ENCODE measurements around the gene SERTAD2.
A peak's percentile ranks its signal among the peaks of the same experiment; 100 is the strongest.

SERTAD2 gene

GRCh38 chr2:64594226-64594989 is 59.3 kb downstream of the SERTAD2 start:
- DNase-seq (ENCODE audit: extremely low read depth, low read depth): no peak
- no peak overlapping the region for H3K4me3 ChIP-seq (replicated peaks; ENCODE audit: low read depth, low read length)
- no peak for TF ChIP-seq CTCF (IDR thresholded peaks at IDR 0.05; ENCODE audit: low read depth, low read length, missing control alignments)

GRCh38 chr2:64593035-64593655 is 60.6 kb downstream of the SERTAD2 start:
- TF ChIP-seq CTCF (IDR thresholded peaks at IDR 0.05; ENCODE audit: low read depth, low read length, missing control alignments): no peak
- no peak for DNase-seq (ENCODE audit: extremely low read depth, low read depth)
- H3K4me3 ChIP-seq (replicated peaks; ENCODE audit: low read depth, low read length): no peak overlapping the region

GRCh38 chr2:64591188-64591587 is 62.5 kb downstream of the SERTAD2 start:
- TF ChIP-seq CTCF (IDR thresholded peaks at IDR 0.05; ENCODE audit: low read depth, low read length, missing control alignments): no peak
- no peak overlapping the region for H3K4me3 ChIP-seq (replicated peaks; ENCODE audit: low read depth, low read length)
- DNase-seq (ENCODE audit: extremely low read depth, low read depth): no peak

- no peak for TF ChIP-seq CTCF (IDR thresholded peaks at IDR 0.05; ENCODE audit: low read depth, low read length, missing control alignments)
- no peak overlapping the region for H3K4me3 ChIP-seq (replicated peaks; ENCODE audit: low read depth, low read length)
- no peak for DNase-seq (ENCODE audit: extremely low read depth, low read depth)
Observed at GRCh38 chr2:64587561-64587960, 66.2 kb downstream of the SERTAD2 start.

- no peak for DNase-seq (ENCODE audit: extremely low read depth, low read depth)
- H3K4me3 ChIP-seq (replicated peaks; ENCODE audit: low read depth, low read length): no peak overlapping the region
- peak; percentile 48 for TF ChIP-seq CTCF (IDR thresholded peaks at IDR 0.05; ENCODE audit: low read depth, low read length, missing control alignments)
Observed at GRCh38 chr2:64586883-64587481, 66.7 kb downstream of the SERTAD2 start.

- no peak for DNase-seq (ENCODE audit: extremely low read depth, low read depth)
Observed at GRCh38 chr2:64586054-64586453, 67.7 kb downstream of the SERTAD2 start.

More at GRCh38 chr2:64586054-64586453, 67.7 kb downstream of the SERTAD2 start:
- no peak overlapping the region for H3K4me3 ChIP-seq (replicated peaks; ENCODE audit: low read depth, low read length)
- TF ChIP-seq CTCF (IDR thresholded peaks at IDR 0.05; ENCODE audit: low read depth, low read length, missing control alignments): no peak
